GM12891 (cell line): ENCODE data around the gene ADK.

Source experiments
- PAX5 ChIP-seq: IDR thresholded peaks from 2 replicates; pipeline ENCODE4 v1.6.1; 2011; ENCODE audit warnings: low read length, moderate library complexity, mild to moderate bottlenecking; ENCODE audit not compliant: insufficient read depth, severe bottlenecking
- POLR2A ChIP-seq: IDR thresholded peaks from 2 replicates; pipeline ENCODE4 v1.6.1; 2011; ENCODE audit warnings: low read depth, low read length, control low read depth
- POLR2AphosphoS5 ChIP-seq: IDR thresholded peaks from 2 replicates; pipeline ENCODE4 v1.6.1; 2011; ENCODE audit warnings: low read depth, low read length, control low read depth
- POU2F2 ChIP-seq: IDR thresholded peaks from 2 replicates; pipeline ENCODE4 v1.6.1; 2011; ENCODE audit warnings: low read depth, mild to moderate bottlenecking, control low read depth, low read length, moderate library complexity
- SPI1 ChIP-seq: IDR thresholded peaks from 2 replicates; pipeline ENCODE4 v1.6.1; 2011; ENCODE audit warnings: low read depth, low read length, control low read depth
- TAF1 ChIP-seq: IDR thresholded peaks from 2 replicates; pipeline ENCODE4 v1.6.1; 2011; ENCODE audit warnings: low read depth, low read length, control low read depth

GRCh38 chr10:74255888-74256357 lies 104.9 kb downstream of the ADK start:
- TF ChIP-seq POLR2AphosphoS5: no peak
- TF ChIP-seq POLR2A: no peak
- no peak for TF ChIP-seq TAF1
- no peak for TF ChIP-seq SPI1
- TF ChIP-seq PAX5: no peak
- no peak for TF ChIP-seq POU2F2
